SKM-1 treated with dmso at 0.1 percent for 144 hours (cell line): Measurements from ENCODE around the gene TNFSF8.

ENCODE experiments used
- DNase-seq: peaks from one replicate; lab custom pipeline; 2025; ENCODE audit not compliant: unreplicated experiment; lab: John Stamatoyannopoulos, UW

Gene TNFSF8

DNA sequence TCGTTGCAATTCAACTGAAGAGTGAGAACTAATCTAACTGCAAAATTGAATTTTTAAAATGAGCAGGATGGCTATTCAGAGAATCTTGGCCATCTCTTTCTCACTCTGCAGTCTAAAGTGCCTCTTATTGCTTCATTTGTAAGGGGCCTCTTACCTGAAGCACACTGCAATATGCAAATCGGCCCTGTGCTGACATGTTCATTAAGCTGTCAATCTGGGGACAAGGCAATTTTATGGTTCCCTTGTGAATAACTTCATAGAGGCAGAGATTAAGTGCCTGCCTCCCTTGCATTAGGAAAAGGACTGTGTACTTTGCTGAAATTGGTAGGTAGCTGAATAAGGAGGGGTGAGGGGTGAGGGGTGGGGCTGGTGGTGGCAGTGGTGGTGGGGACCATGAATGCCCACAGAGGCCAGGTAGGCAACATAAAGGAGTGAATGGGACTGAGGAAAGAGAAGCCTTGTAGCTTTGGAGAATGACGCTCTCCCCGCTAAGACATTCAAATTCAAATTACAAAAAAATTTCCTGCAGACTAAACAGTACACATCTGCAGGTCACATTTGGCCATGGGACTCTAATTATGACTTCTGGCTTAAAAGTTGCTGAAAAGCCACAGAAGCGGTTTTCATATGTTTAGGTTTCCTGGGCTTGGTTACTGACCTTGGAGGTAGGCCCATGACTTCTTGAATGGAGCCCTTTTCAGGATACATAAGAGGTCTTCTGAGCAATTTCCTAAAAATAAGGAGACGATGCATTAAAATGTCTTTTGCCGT, 25.0 kb downstream of the TNFSF8 start:
- DNase-seq, result no peak

GRCh38 chr9:114902786-114903524, 27.4 kb downstream of the TNFSF8 start:
- DNase-seq, result no peak

GRCh38 chr9:114900942-114901802, 29.2 kb downstream of the TNFSF8 start:
- no peak for DNase-seq

- DNase-seq, result no peak
Measured at GRCh38 chr9:114899995-114900394, 30.4 kb downstream of the TNFSF8 start.

DNA sequence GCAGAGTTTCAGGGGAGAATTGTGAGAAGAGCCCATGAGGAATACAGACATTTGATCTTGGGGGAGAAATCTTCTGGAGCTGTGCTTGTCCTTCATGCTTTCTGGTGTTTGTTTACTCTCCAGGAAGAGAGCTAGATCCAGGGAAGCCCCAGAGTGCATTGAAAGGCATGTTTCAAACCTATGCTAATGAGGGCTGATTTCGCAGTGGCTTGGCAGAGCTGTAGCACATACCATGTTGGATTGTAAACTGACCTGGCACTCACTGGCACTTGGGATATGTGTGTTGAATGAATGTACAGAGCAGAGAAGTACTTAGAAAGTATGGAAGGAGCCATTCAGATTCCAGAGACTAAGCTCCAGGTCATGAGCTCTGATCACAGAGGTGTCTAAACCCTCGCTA, 30.9 kb downstream of the TNFSF8 start:
- no peak for DNase-seq

GRCh38 chr9:114898741-114899140, 31.6 kb downstream of the TNFSF8 start:
- peak; percentile 39 for DNase-seq

GRCh38 chr9:114897196-114897595, 33.2 kb downstream of the TNFSF8 start:
- DNase-seq, result no peak

- no peak for DNase-seq
Measured at GRCh38 chr9:114896344-114896743, 34.0 kb downstream of the TNFSF8 start.

GRCh38 chr9:114895521-114895991, 34.8 kb downstream of the TNFSF8 start:
- DNase-seq, result no peak

- DNase-seq, result no peak
Measured at GRCh38 chr9:114894609-114895433, 35.6 kb downstream of the TNFSF8 start.

DNA sequence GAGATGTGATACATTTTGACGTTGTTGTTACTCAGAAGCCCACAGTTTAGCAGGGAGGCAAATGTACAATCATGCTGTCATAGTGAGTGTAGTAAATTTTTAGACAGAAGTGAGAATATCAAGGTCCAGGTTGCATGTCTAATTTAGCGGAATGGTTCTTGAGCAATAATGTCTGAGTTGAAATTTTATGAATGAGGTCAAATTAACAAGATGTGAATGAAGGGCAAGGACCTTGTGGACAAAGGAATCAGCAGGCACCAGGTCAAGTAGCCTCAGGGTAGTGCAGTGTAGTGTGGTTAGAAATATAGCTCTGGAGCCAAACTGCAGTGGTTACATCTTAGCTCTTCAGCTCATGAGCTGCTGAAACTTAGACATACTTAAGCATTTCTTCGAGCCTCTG, 36.2 kb downstream of the TNFSF8 start:
- no peak for DNase-seq

GRCh38 chr9:114893221-114894010, 37.0 kb downstream of the TNFSF8 start:
- DNase-seq, result no peak

- no peak for DNase-seq
Measured at GRCh38 chr9:114889802-114890224, 40.6 kb downstream of the TNFSF8 start.

- DNase-seq, result no peak
Measured at GRCh38 chr9:114888607-114889006, 41.8 kb downstream of the TNFSF8 start.

DNA sequence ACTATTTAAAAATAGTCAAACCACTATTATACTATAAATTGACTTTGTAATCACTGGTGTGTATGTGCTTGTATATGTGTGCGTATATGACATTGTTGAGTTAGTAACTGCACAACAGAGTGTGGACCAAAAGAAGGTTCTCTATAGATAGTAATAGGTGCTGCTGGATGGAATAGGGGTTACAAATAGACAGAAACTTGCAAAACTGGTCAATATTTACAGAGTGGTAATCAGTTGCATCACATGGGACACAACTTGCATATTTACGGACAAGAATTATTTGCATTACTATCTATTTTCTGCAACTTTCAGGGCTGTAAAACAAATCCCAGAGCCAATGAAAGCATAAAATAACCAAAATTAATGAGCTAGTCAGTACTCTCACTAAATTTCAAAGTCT, 42.4 kb downstream of the TNFSF8 start:
- DNase-seq, result no peak

- no peak for DNase-seq
Measured at GRCh38 chr9:114884787-114885452, 45.5 kb downstream of the TNFSF8 start.

DNA sequence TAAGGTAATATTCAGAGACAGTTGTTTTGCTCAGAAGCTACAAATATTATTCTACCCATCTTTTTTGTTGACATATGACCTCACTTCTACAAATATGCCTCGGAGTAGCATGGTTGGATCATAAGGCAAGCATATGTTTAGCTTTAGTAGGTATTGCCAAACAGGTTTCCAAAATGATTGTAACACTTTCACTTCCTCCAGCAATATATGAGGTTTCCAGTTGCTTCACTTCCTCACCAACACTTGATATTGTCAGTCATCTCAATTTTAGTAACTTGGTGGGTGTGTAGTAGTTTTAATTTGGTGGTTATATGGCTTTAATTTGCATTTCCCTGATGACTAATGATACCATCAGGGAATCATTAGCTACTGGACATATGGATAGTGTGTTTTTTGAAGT, 46.7 kb downstream of the TNFSF8 start:
- DNase-seq, result peak; percentile 80

GRCh38 chr9:114880291-114880745, 50.1 kb downstream of the TNFSF8 start:
- DNase-seq, result peak; percentile 4
